Left colon (tissue), 2 donors: ENCODE data around the gene LOXHD1. TPM values are rescaled to one million over a fixed set of nuclear protein-coding genes. Genes with fewer than 3 reads are reported as not detected.

Source experiments
- ATAC-seq: fragments of 200-7000 bp; cut with Tn5 transposase; one replicate; pipeline ENCODE4 v1.9.1; 2020; ENCODE audit warnings: mild to moderate bottlenecking, moderate library complexity
- DNase-seq, 2 donors: peaks; one replicate each; pipeline ENCODE4 v3.0.0-alpha.2; 2020
- intact Hi-C, 2 donors: fragments of 100-400 bp; cut with DNase I in 1 of 2; cut with micrococcal nuclease in 1 of 2; formaldehyde crosslinking; loops; one replicate each; pipeline versions ENCODE4 v1.11.2 to v1.14.0; 2022; cut with DNase I, micrococcal nuclease
- long read RNA-seq: library from polyadenylated mRNA; unstranded; transcript quantifications from one replicate; pipeline ENCODE4 v2.0.0, GENCODE V29; 2021
- total RNA-seq, 2 donors: library from RNA; stranded (reverse); fragmentation: NEBNext Ultra II Directional; extraction: Animal tissue kit (Norgen Biotek cat#: 25700); gene quantifications; one replicate each; pipeline ENCODE4 v1.2.1, GENCODE V29; 2021
- donor health status: DM: no; HTN: no; CAD: no.
- donor health status: DM: yes; HTN: yes; CAD: no.

LOXHD1 gene
- total RNA-seq = under 1 TPM in 1 of 2 donors, not detected in 1; 0.15 TPM
- long read RNA-seq = 0 reads

- intact Hi-C loops = loop anchor here in 1 of 2 donors (5.0 kb wide), 1 partner anchor 510 kb away; no protein-coding TSS in a partner anchor
- no peak for ATAC-seq
- DNase-seq = no peak
Measured at GRCh38 chr18:46657115-46657955, at the start of gene LOXHD1. TSS of gene LOXHD1 (minus strand) at chr18:46657220. CDS start at chr18:46657033, 187 bp downstream.

- intact Hi-C loops = no loop called here
- ATAC-seq = no peak
- DNase-seq = no peak
Measured at GRCh38 chr18:46705521-46705920, 48.5 kb upstream of the LOXHD1 start.

- DNase-seq (no peak), ATAC-seq (no peak)
- intact Hi-C loops = no loop called here
Measured at GRCh38 chr18:46704816-46705215, 47.8 kb upstream of the LOXHD1 start.

- intact Hi-C loops = no loop called here
- ATAC-seq = no peak
- no peak for DNase-seq
Measured at GRCh38 chr18:46704189-46704588, 47.2 kb upstream of the LOXHD1 start.

- no peak for ATAC-seq
- DNase-seq = no peak
- intact Hi-C loops = no loop called here
Measured at GRCh38 chr18:46702471-46702870, 45.5 kb upstream of the LOXHD1 start.

GRCh38 chr18:46700066-46700824 lies 43.2 kb upstream of the LOXHD1 start:
- ATAC-seq (no peak), DNase-seq (no peak)
- intact Hi-C loops = no loop called here

GRCh38 chr18:46696702-46697101 lies 39.7 kb upstream of the LOXHD1 start:
- no peak for DNase-seq
- no peak for ATAC-seq
- intact Hi-C loops = no loop called here

GRCh38 chr18:46696268-46696667 lies 39.2 kb upstream of the LOXHD1 start:
- DNase-seq = no peak
- ATAC-seq = no peak
- intact Hi-C loops = no loop called here

GRCh38 chr18:46693996-46694395 lies 37.0 kb upstream of the LOXHD1 start:
- intact Hi-C loops = no loop called here
- ATAC-seq = no peak
- no peak for DNase-seq

GRCh38 chr18:46688853-46689525 lies 32.0 kb upstream of the LOXHD1 start:
- ATAC-seq (no peak), DNase-seq (no peak)
- intact Hi-C loops = no loop called here

GRCh38 chr18:46686186-46686585 lies 29.2 kb upstream of the LOXHD1 start:
- intact Hi-C loops = no loop called here
- ATAC-seq = no peak
- no peak for DNase-seq

GRCh38 chr18:46683252-46683651 lies 26.2 kb upstream of the LOXHD1 start:
- intact Hi-C loops = no loop called here
- no peak for DNase-seq

GRCh38 chr18:46680784-46681695 lies 24.0 kb upstream of the LOXHD1 start:
- DNase-seq (no peak), ATAC-seq (no peak)
- intact Hi-C loops = no loop called here

More at GRCh38 chr18:46683252-46683651, 26.2 kb upstream of the LOXHD1 start:
- no peak for ATAC-seq

GRCh38 chr18:46679846-46680598 lies 23.0 kb upstream of the LOXHD1 start:
- DNase-seq (no peak), ATAC-seq (no peak)
- intact Hi-C loops = no loop called here

- DNase-seq = no peak
- no peak for ATAC-seq
- intact Hi-C loops = no loop called here
Measured at GRCh38 chr18:46678785-46679399, 21.9 kb upstream of the LOXHD1 start.

GRCh38 chr18:46678041-46678440 lies 21.0 kb upstream of the LOXHD1 start:
- intact Hi-C loops = no loop called here
- no peak for DNase-seq
- no peak for ATAC-seq

- no peak for ATAC-seq
- intact Hi-C loops = no loop called here
- no peak for DNase-seq
Measured at GRCh38 chr18:46677611-46678010, 20.6 kb upstream of the LOXHD1 start.
